Measurements from ENCODE around the gene PIP5K1C.
"Not testable (repeated sequence)": the region's sequence is repeated elsewhere in the genome, so short reads cannot be mapped to it uniquely, and the experiment has no call there.

GRCh38 chr19:3647102-3647501 is 53.2 kb downstream of the PIP5K1C start:
- TF ChIP-seq CTCF (conservative IDR thresholded peaks at IDR 0.05); EZH2 (IDR thresholded peaks at IDR 0.05; ENCODE audit: low read depth): not testable (repeated sequence)
